GM12878 (cell line): ENCODE results near the gene GSTA1. TPM values are rescaled to one million over a fixed set of nuclear protein-coding genes. Genes with fewer than 3 reads are reported as not detected.
"Not testable (repeated sequence)": the region's sequence is repeated elsewhere in the genome, so short reads cannot be mapped to it uniquely, and the experiment has no call there.

ENCODE experiments used
- ATAC-seq: fragments of 200-7000 bp; cut with Tn5 transposase; 3 replicates; pipeline ENCODE4 v1.9.1; 2020; ENCODE audit warnings: mild to moderate bottlenecking, moderate library complexity
- BruUV-seq: library from RNA; stranded (reverse); fragments of 400-500 nt; replicated peaks from 2 replicates; lab custom pipeline; 2021; lab: Mats Ljungman, UMichigan
- CTCF ChIA-PET: fragments of 300-600 bp; sonication (Branson Sonifier 250); formaldehyde crosslinking; extraction: SDS; loops from one replicate; lab custom pipeline; 2021; ENCODE audit warnings: inconsistent platforms; lab: Yijun Ruan, JAX
- POLR2A ChIA-PET: fragments of 350-600 bp; formaldehyde crosslinking; extraction: SDS; loops from one replicate; lab custom pipeline; 2021; ENCODE audit warnings: inconsistent platforms; lab: Charles Lee
- RAD21 ChIA-PET: fragments of 300-600 bp; sonication (Branson Sonifier 250); formaldehyde crosslinking; loops from one replicate; lab custom pipeline; 2023; ENCODE audit warnings: antibody characterized with exemption; ENCODE audit not compliant: unreplicated experiment; lab: Charles Lee
- SMC1A ChIA-PET: fragments of 300-600 bp; sonication (Branson Sonifier 250); formaldehyde crosslinking; loops from one replicate; lab custom pipeline; 2023; ENCODE audit not compliant: unreplicated experiment, uncharacterized antibody; lab: Charles Lee
- DNase-seq: peaks from one replicate; pipeline ENCODE4 v3.0.0-alpha.2; 2011; ENCODE audit warnings: low read depth, low spot score
- FAIRE-seq: peaks from 3 replicates; lab custom pipeline; 2011; peaks lifted over from hg19 to GRCh38; lab: Jason Lieb, UNC
- H2AFZ ChIP-seq: 2 replicates; pipeline ENCODE4 v1.6.0; 2011; ENCODE audit warnings: low read depth, low read length, control low read depth; ENCODE audit not compliant: control insufficient read depth
- H3K27ac ChIP-seq: 2 replicates; pipeline ENCODE4 v1.5.1; 2011; ENCODE audit warnings: control low read depth; ENCODE audit not compliant: control insufficient read depth, insufficient read depth
- H3K27me3 ChIP-seq, 2 experiments: replicated peaks in 1 of 2; 2 replicates each; pipeline versions ENCODE4 v1.6.0 to v1.6.1; 2011; ENCODE audit warnings: low read length in 1 of 2; ENCODE audit not compliant: control insufficient read depth in 2 of 2, insufficient read depth in 2 of 2
- H3K36me3 ChIP-seq, 2 experiments: 2 replicates each; pipeline ENCODE4 v1.5.1; 2011; ENCODE audit warnings: low read length in 1 of 2; ENCODE audit not compliant: control insufficient read depth in 2 of 2, insufficient read depth in 2 of 2
- H3K4me1 ChIP-seq: 2 replicates; pipeline ENCODE4 v1.6.1; 2011; ENCODE audit warnings: mild to moderate bottlenecking, low read length, moderate library complexity, mixed read lengths; ENCODE audit not compliant: control insufficient read depth, insufficient read depth
- H3K4me2 ChIP-seq: 2 replicates; pipeline ENCODE4 v1.6.0; 2011; ENCODE audit warnings: control low read depth; ENCODE audit not compliant: control insufficient read depth, insufficient read depth
- H3K4me3 ChIP-seq: fragments of 200-600 bp; sonication (generic); 2 replicates; pipeline ENCODE4 v1.5.1; 2016
- H3K79me2 ChIP-seq: 2 replicates; pipeline ENCODE4 v1.6.0; 2011; ENCODE audit warnings: low read length; ENCODE audit not compliant: control insufficient read depth, insufficient read depth
- H3K9ac ChIP-seq: 2 replicates; pipeline ENCODE4 v1.8.0; 2011; ENCODE audit warnings: low read length, control low read depth, mixed read lengths; ENCODE audit not compliant: control insufficient read depth, insufficient read depth
- H3K9me3 ChIP-seq: replicated peaks from 3 replicates; pipeline ENCODE4 v1.5.1; 2011; ENCODE audit warnings: mild to moderate bottlenecking, low read length; ENCODE audit not compliant: control insufficient read depth, insufficient read depth
- H4K20me1 ChIP-seq: 2 replicates; pipeline ENCODE4 v1.6.0; 2011; ENCODE audit not compliant: control insufficient read depth, insufficient read depth
- WGBS: methylation state at CpG from one replicate; pipeline ENCODE4 v1.1.6; 2016; ENCODE audit warnings: low lambda C conversion rate; ENCODE audit not compliant: insufficient replicate concordance, insufficient coverage; ENCODE audit errors: missing lambda C conversion rate; 5-methylcytosine and 5-hydroxymethylcytosine counted together
- in situ Hi-C: fragments of 300-500 bp; cut with MboI; formaldehyde crosslinking; loops from 9 replicates; pipeline ENCODE4 v1.14.3; 2018; ENCODE audit warnings: mixed read lengths
- intact Hi-C: fragments of 100-400 bp; cut with micrococcal nuclease; formaldehyde crosslinking; loops from one replicate; pipeline ENCODE4 v1.14.2; 2022; ENCODE audit not compliant: unreplicated experiment
- polyA plus RNA-seq, 11 experiments: library from polyadenylated mRNA; depleted of rRNA in 4 of 11; unstranded in 6 of 11; stranded (reverse) in 5 of 11; fragments of >200 nt; fragmentation: Nextera tagmentation in 4 of 11; fragmentation: Illumina TruSeq in 1 of 11; extraction: Ambion mirVana in 4 of 11; extraction: Trizol in 1 of 11; gene quantifications; 1 replicate in 1 of 11; 2 replicates in 10 of 11; pipeline versions ENCODE4 v1.2.1 to v1.2.3, GENCODE V29; 2011 to 2016; ENCODE audit warnings: inconsistent platforms in 2 of 11, missing spikeins in 2 of 11, low read depth in 1 of 11
- total RNA-seq, 4 experiments: library from RNA; depleted of rRNA in 3 of 4; stranded (reverse); fragments of >200 nt in 3 of 4; fragmentation: Illumina TruSeq in 1 of 4; extraction: Trizol in 1 of 4; gene quantifications; 2 replicates each; pipeline versions ENCODE4 v1.2.1 to v1.2.3, GENCODE V29; 2013 to 2021
- TF ChIP-seq, protein P1 (sequence below): fragments of 450-650 bp; IDR thresholded peaks from 2 replicates; pipeline ENCODE4 v1.6.1; 2017; ENCODE audit warnings: mild to moderate bottlenecking, moderate library complexity

GSTA1 gene
- total and polyA plus RNA-seq, 10 of the 15 experiments (the other 5 are each of a cell fraction or from before 2014, with no cell fraction given): 0.51 TPM; not detected in 9

DNA sequence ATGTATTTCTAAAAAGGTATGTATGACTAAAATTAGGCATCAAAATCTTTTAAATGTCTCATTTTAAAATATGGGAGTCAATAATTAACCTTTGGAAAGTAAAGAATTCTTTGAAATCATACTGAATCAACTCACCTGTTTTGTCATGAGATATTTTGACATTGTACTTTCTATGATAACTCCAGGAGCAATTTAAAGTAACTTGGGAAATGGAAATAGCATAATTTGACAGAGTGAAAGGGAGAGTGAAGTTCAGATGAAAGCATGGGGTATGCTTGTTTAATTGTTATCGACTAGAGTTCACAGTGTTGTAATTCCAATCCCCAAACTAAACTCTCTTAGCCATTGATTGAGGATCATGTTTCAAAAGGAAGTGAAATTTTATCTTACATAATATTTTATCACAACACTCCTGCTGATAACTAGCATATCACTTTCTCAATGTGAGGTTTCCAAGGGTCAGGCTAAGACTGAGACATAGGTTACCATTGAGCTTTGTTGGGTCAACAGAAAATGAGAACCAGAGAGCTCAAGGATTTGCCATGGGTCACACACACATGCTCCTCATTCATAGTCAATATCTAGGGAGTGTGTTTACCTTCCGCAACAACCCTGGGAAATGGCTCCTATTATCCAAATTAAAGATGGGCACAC lies 2.3 kb downstream of the GSTA1 start:
- H3K79me2 ChIP-seq: no peaks in the 10 kb centered on the region
- in situ Hi-C loops: no loop called here
- no peaks in the 10 kb centered on the region for H4K20me1 ChIP-seq
- BruUV-seq: no TSS peak
- 29% methylated on average over 2 of the region's 2 CpGs for WGBS
- no peaks in the 10 kb centered on the region for H3K27me3 ChIP-seq
- ChIA-PET CTCF (no interaction called here), POLR2A (no interaction called here), RAD21 (no interaction called here), SMC1A (no interaction called here)
- H3K4me1 ChIP-seq: no peaks in the 10 kb centered on the region
- no peak overlapping the region for H2AFZ ChIP-seq
- H3K9me3 ChIP-seq: no peaks in the 10 kb centered on the region
- no peak overlapping the region for H3K27ac ChIP-seq
- no peak overlapping the region for H3K4me2 ChIP-seq
- H3K4me3 ChIP-seq: no peak overlapping the region
- TF ChIP-seq, protein P1, sequence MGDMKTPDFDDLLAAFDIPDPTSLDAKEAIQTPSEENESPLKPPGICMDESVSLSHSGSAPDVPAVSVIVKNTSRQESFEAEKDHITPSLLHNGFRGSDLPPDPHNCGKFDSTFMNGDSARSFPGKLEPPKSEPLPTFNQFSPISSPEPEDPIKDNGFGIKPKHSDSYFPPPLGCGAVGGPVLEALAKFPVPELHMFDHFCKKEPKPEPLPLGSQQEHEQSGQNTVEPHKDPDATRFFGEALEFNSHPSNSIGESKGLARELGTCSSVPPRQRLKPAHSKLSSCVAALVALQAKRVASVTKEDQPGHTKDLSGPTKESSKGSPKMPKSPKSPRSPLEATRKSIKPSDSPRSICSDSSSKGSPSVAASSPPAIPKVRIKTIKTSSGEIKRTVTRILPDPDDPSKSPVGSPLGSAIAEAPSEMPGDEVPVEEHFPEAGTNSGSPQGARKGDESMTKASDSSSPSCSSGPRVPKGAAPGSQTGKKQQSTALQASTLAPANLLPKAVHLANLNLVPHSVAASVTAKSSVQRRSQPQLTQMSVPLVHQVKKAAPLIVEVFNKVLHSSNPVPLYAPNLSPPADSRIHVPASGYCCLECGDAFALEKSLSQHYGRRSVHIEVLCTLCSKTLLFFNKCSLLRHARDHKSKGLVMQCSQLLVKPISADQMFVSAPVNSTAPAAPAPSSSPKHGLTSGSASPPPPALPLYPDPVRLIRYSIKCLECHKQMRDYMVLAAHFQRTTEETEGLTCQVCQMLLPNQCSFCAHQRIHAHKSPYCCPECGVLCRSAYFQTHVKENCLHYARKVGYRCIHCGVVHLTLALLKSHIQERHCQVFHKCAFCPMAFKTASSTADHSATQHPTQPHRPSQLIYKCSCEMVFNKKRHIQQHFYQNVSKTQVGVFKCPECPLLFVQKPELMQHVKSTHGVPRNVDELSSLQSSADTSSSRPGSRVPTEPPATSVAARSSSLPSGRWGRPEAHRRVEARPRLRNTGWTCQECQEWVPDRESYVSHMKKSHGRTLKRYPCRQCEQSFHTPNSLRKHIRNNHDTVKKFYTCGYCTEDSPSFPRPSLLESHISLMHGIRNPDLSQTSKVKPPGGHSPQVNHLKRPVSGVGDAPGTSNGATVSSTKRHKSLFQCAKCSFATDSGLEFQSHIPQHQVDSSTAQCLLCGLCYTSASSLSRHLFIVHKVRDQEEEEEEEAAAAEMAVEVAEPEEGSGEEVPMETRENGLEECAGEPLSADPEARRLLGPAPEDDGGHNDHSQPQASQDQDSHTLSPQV: no peak
- no peak overlapping the region for H3K9ac ChIP-seq
- no peak for DNase-seq
- ATAC-seq: no peak
- intact Hi-C loops: no loop called here
- no peaks in the 10 kb centered on the region for H3K36me3 ChIP-seq
- no peak for FAIRE-seq

DNA sequence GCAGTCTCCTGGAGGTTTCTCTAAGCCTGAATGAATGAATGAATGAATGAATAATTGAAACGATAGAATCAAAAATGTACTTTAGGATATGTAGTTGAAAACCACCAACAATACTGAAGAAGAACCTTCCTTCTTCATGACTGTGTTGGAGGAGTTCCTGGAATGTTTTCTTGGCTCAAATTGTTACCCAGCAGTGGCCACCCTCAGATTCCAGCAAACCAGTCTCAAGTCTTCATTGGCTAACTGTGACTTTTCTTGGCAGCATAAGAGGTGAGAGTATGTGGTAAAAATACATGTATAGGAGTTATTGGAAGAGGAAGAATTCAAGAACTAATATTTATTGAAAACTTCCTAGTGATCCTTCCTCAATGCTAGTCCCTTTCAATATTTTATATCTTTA lies 4.3 kb downstream of the GSTA1 start:
- DNase-seq, H3K79me2 ChIP-seq, H3K4me3 ChIP-seq, H2AFZ ChIP-seq, BruUV-seq, H3K9me3 ChIP-seq, ATAC-seq, POLR2A ChIA-PET, H3K27ac ChIP-seq, H3K27me3 ChIP-seq, intact Hi-C loops, FAIRE-seq, in situ Hi-C loops, H3K4me1 ChIP-seq, H4K20me1 ChIP-seq, CTCF ChIA-PET, H3K36me3 ChIP-seq, H3K4me2 ChIP-seq, RAD21 ChIA-PET, SMC1A ChIA-PET, H3K9ac ChIP-seq: not testable (repeated sequence)
- WGBS: 53% methylated on average over 1 of the region's 1 CpG

DNA sequence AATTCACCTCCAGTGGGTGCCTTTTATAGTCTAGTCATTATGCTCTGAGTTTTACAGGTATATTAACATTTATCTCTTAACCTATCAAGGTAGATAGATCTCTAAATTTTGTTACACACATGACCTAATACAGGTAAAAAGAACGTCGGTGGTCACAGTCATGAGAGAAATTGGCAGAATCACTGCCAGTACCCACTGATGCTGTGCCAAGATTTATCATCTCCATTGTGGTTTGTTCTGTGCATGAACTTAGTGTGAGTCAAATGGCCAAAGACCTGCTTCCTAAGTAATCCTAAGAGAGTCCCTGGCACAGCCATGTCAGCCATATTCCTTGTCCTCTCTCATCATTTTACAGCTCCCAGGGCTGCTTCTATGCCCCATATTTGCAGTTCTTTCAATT lies 9.2 kb downstream of the GSTA1 start:
- H3K4me2 ChIP-seq, POLR2A ChIA-PET, H3K4me3 ChIP-seq, in situ Hi-C loops, ATAC-seq, intact Hi-C loops, H4K20me1 ChIP-seq, H3K9ac ChIP-seq, CTCF ChIA-PET, FAIRE-seq, RAD21 ChIA-PET, H3K27ac ChIP-seq, SMC1A ChIA-PET, H3K27me3 ChIP-seq, H3K79me2 ChIP-seq, DNase-seq, H2AFZ ChIP-seq, BruUV-seq, H3K4me1 ChIP-seq, H3K36me3 ChIP-seq, H3K9me3 ChIP-seq: not testable (repeated sequence)
- WGBS: 0% methylated on average over 2 of the region's 2 CpGs
